GM23338 (cell line): ENCODE results near the gene LSM2.

ENCODE experiments used
- CTCF ChIP-seq, 2 experiments: fragments of 200-600 bp in 1 of 2; sonication (generic) in 1 of 2; conservative IDR thresholded peaks; 2 replicates each; pipeline versions ENCODE4 v1.5.1 to v1.6.1; 2016 to 2017; ENCODE audit warnings: antibody characterized with exemption in 2 of 2, low read depth in 2 of 2, mild to moderate bottlenecking in 2 of 2, moderate library complexity in 1 of 2
- JUNB ChIP-seq: IDR thresholded peaks from one replicate; pipeline ENCODE4 v1.6.1; 2016; ENCODE audit warnings: antibody characterized with exemption; ENCODE audit not compliant: unreplicated experiment
- POLR2AphosphoS5 ChIP-seq: IDR thresholded peaks from 2 replicates; pipeline ENCODE4 v1.6.1; 2016; ENCODE audit warnings: antibody characterized with exemption, low read depth

GRCh38 chr6:31836474-31837368 lies 30.0 kb upstream of the LSM2 start:
- TF ChIP-seq POLR2AphosphoS5 (no peak), CTCF (conservative IDR thresholded peaks at IDR 0.05; ENCODE audit: low read depth in 2 of 2) (no peak), JUNB (no peak)
